GF-D8 (cell line): Measurements from ENCODE around the gene DHRSX.
"Not testable (repeated sequence)": the region's sequence is repeated elsewhere in the genome, so short reads cannot be mapped to it uniquely, and the experiment has no call there.

Experiments
- DNase-seq: peaks from one replicate; lab custom pipeline; 2025; lab: John Stamatoyannopoulos, UW

The DHRSX gene

DNA sequence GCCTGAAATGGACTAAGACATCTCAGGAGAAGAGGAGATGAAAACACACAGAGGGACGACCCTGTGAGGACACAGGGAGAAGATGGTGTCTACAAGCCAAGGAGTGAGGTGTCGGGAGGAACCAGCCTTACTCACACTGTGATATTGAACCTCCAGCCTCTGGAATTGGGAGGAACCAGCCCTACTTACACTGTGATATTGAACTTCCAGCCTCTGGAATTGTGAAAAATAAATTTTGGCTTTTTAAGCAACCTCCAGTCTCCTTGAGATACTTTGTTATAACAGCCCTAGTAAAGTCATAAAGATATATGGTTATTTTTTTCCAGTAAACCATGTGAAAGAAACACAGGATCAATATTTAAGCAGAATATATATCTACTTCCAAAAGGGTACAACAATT, 76.5 kb downstream of the DHRSX start:
- DNase-seq: no peak

DNA sequence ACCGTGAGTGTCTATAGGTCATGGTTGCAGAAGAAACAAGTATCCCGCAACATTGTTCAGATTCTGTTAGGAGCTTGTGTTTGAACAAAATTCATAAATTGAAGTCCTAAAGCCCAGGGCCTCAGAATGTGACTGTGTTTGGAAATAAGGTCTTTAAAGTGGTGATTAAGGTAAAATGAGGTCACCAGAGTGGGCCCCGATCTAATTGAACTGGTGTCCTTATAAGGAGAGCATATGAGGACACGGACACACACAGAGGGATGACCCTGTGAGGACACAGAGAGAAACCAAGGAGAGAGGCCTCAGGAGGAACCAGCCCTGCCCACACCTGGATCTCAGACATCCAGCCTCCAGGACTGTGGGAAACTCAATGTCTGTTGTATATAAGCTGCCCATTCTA, 76.9 kb downstream of the DHRSX start:
- no peak for DNase-seq

- no peak for DNase-seq
Observed at GRCh38 chrX:2423282-2423681, 77.5 kb downstream of the DHRSX start.

DNA sequence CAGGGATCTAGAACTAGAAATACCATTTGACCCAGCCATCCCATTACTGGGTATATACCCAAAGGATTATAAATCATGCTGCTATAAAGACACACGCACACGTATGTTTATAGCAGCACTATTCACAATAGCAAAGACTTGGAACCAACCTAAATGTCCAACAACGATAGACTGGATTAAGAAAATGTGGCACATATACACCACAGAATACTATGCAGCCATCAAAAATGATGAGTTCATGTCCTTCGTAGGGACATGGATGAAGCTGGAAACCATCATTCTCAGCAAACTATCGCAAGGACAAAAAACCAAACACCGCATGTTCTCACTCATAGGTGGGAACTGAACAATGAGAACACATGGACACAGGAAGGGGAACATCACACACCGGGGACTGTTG, 81.4 kb downstream of the DHRSX start:
- DNase-seq: not testable (repeated sequence)

- no peak for DNase-seq
Observed at GRCh38 chrX:2418000-2418399, 82.8 kb downstream of the DHRSX start.

DNA sequence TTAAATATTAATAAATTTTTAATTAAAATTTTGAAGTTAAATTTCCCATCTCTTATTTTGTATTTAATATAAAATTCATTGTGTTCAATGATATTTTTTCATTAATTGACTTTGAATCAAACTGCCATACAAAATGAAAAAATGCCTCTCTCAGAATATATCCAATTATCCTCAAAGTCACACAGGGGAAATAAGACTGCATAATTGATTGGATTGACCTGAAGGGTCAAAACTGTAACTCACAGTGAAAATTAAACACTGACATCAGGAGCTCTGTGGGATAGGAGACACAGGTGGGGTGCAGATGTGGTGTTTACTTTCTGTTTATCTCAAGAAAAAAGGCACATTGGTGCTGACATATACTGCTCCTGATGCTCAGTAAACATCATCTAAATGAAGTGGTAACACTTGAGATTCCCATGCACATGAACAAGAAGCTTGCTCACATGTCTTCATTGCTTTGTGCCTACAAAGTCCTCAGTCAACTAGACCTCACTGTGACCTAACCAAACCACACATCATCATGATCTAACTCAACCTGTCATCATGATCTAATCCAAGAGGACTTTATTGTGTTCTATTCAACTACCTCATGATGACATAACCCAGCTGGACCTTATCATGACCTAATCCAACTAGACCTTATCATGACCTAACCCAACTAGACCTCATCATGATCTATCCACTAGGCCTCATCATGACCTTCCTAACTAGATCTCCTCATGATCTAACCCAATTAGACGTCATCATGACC, 83.7 kb downstream of the DHRSX start:
- DNase-seq: no peak

DNA sequence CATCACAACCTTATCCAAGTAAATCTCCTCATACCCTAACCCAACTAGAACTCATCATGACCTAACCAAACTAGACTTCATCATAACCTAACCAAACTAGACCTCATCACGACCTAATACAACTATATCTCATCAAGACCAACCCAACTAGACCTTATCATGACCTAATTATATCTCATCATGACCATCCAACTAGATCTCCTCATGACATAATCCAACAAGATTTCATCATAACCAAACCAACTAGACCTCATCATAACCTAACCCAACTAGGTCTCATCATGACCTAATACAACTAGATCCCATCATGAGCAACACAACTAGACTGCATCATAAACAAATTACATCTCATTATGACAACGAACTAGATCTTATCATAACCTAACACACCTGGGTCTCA, 86.4 kb downstream of the DHRSX start:
- DNase-seq: no peak

DNA sequence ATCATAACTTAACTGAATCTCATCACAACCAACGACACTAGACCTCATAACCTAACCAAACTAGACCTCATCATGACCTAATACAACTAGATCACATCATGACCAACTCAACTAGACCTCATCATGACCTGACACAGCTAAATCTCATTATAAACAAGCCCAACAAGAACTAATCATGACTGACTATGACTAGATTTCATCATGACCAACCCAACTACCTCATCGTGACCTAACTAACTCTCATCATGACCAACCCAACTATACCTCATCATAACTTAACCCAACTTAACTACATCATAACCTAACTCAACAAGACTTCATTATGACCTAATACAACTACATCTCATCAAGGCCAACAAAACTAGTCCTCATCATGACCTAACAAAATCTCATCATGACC, 86.8 kb downstream of the DHRSX start:
- no peak for DNase-seq

DNA sequence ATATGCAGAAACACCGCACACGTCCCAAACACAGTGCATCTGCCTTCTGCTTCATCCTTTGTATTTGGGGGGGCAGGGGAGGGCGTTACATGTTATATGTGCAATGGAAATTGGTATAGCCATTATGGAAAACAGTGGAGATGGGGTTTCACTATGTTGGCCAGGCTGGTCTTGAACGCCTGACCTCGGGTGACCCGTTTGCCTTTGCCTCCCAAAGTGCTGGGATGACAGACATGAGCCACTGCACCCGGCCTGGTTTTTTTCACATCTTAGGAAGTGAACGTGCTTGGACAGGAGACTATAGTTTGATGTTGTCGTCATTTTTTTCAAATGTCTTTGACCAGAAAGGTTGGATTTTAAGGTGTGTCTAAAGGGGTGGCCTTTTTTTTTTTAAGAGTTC, 88.6 kb downstream of the DHRSX start:
- DNase-seq: no peak

- no peak for DNase-seq
Observed at GRCh38 chrX:2410279-2411020, 90.3 kb downstream of the DHRSX start.

DNA sequence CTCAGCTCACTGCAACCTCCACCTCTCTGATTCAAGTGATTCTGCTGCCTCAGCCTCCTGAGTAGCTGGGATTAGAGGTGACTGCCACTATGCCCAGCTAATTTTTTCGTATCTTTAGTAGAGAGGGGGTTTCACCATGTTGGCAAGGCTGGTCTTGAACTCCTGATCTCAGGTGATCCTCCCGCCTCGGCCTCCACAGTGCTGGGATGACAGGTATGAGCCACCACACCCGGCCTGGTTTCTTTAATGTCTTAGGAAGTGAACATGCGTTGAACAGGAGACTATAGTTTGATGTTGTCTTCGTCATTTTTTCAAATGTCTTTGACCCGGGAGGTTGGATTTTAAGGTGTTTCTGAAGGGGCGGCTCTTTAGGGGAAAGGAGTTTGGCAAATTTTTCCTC, 91.0 kb downstream of the DHRSX start:
- no peak for DNase-seq

- DNase-seq: no peak
Observed at GRCh38 chrX:2408856-2409255, 91.9 kb downstream of the DHRSX start.

DNA sequence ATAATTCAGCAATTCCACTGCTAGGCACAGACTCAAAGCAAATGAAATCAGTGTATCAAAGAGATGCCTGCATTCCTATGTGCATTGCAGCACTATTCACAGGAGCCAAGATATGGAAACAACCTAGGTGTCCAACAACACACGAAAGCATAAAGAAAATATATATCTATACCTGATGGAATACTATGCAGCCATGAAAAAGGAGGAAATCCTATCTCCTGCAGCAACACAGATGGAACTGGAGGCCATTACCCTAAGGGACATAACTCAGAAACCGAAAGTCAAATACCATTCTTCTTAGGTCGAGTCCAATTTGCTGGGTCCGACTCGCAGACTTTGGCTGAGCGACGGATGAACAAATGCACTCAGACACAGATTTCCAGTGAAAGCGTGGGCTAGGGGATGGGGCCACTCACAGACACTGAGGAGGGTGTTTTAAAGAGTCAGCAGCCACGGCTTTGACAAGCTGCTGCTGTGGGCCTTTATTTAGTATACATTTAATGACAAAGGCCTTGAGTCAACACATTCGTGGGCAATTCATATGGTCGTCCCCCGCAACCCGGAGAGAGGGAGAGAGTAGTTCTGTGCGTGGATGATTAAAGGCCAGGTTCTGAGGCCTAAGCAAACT, 93.8 kb downstream of the DHRSX start:
- no peak for DNase-seq

DNA sequence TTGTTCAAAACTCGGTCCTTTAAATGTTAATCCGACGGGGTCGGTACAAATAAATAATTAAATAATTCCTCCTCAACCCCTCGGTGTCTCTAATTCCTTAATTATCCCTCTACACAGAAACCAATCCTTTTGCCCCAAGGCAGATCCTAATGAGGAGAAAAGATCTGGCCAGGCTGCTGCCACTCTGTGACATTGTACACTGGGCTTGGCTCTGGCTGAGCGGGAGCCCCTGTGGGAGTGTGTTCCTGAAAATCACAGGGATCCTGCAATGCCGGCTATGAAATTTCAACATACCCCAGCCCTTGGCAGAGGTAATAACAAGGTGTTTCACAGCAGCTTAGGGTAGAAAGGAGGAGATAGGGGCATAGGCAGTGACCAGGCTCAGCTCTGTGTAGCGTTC, 96.0 kb downstream of the DHRSX start:
- DNase-seq: no peak

GRCh38 chrX:2402361-2402690, 98.5 kb downstream of the DHRSX start:
- DNase-seq: no peak

GRCh38 chrX:2401590-2402360, 99.0 kb downstream of the DHRSX start:
- no peak for DNase-seq

DNA sequence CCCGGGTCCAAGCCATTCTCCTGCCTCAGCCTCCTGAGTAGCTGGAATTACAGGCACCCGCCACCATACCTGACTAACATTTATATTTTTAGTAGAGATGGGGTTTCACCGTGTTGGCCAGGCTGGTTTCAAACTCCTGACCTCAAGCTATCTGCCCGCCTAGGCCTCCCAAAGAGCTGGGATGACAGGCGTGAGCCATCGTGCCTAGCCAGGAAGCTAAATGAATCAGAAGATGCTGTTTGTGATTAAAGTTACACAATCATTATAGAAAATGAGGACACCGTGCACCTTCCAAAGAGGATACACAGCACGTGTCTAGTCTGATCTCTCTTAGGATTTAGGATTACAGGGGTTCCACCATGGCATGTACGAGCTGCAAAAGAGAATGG, 99.6 kb downstream of the DHRSX start:
- no peak for DNase-seq

DNA sequence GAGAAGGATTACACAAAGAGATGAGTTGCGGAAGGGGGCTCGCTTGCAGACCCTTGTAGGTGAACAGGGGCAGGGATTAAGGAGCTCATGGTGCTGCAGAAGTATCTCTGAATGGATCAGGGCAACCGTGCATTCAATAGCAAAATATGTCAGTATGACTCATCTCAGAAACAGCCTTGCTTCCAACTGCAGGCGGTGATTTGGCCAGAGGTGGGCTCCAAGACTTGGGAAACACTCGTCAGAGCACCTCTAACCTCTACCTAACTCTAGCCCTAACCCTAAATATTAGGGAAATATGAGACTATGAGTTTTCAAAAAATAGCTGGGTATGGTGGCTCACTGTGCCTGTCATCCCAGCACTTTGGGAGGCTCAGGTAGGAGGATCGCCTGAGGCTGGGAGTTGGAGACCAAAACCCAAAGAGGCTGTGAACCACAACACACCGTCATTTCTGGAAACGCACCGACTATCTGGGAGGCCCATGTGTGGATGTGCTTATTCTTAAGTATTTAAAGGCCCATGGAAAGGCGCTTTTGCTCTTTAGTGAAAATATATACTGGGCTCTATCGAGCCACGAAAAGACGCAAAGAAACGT, 102.6 kb downstream of the DHRSX start:
- no peak for DNase-seq

DNA sequence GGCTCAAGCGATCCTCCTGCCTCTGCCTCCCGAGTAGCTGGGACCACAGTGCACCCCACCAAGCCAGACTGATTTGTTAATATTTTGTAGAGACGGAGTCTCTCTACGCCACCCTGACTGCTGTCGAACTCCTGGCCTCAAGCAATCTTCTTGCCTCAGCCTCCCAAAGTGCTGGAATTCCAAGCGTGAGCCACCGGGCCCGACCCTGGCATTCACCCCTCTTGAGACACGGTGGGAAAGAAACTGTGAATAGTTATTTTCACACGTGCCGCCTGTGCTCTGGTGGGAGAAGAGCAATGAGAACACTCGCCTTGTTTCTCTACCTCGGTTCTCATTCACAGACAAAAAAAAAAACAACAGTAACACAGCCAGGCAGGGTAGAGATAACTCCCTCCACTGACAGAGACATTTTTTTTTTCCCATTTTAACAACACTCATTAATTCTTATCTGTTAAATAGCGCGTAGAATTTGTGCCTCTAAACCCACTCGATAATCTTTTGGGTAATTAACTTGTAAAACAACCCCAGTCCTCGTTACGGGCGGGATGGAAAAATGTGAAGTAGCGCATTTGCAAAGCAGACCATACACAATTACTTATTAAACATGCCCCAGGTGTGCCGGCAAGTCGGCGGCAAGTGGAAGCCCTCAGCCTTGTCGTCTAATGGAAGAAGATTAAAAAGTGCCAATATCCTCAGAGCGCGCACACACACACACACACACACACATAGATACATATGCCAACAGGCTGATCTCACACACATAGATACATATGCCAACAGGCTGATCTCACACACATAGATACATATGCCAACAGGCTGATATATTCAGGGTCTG, 103.3 kb downstream of the DHRSX start:
- no peak for DNase-seq

DNA sequence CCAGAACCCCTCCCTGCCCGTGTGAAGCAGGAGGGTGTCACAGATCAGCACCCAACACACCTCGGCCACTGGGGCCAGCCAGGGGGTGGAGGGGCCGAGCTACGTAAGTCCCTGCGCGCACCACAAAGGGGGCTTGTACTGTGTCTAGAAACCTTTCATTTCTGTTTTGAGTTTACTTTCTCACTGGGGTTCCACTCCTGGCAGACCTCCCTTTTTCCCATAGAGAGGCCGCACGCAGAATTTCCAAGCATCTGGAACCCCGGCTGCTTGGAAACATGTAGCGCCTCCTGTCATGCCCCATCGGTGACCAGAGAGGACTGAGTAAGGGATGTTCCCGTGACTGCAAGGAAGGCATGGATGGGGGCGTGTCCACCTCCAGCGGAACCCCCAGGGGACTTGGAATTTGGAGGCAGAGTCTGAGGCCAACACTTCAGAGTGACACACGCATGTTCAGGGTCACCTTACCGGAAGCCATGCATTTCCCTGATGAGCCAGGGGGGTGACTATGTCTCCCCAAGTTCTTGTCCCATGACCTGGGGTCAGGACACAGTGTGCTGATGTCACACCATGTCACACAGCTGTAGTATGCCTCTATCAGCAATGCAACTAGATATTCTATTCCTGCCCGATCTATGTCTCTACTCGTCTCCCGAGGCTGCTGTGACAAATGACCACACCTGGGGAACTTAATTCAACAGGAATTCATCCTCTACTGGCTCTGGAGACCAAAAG, 105.3 kb downstream of the DHRSX start:
- DNase-seq: no peak
